GM06990 (cell line): Measurements from ENCODE around the gene TMEM94.

ENCODE experiments used
- DNase-seq: peaks from one replicate; pipeline ENCODE4 v3.0.0-alpha.2; 2011; ENCODE audit not compliant: insufficient read length; ENCODE audit errors: extremely low read depth
- H3K27me3 ChIP-seq: replicated peaks from 2 replicates; pipeline ENCODE4 v1.6.0; 2011; ENCODE audit warnings: low read length; ENCODE audit not compliant: control insufficient read depth, insufficient read depth
- H3K36me3 ChIP-seq: 2 replicates; pipeline ENCODE4 v1.5.1; 2011; ENCODE audit warnings: low read length; ENCODE audit not compliant: control insufficient read depth, insufficient read depth
- H3K4me3 ChIP-seq: replicated peaks from 2 replicates; pipeline ENCODE4 v1.5.1; 2011; ENCODE audit warnings: low read depth, mild to moderate bottlenecking, control low read depth, low read length
- CTCF ChIP-seq: IDR thresholded peaks from 2 replicates; pipeline ENCODE4 v1.5.1; 2011; ENCODE audit warnings: low read length, control low read depth, mild to moderate bottlenecking, inconsistent platforms; ENCODE audit not compliant: insufficient read depth, poor library complexity, severe bottlenecking

The TMEM94 gene

DNA sequence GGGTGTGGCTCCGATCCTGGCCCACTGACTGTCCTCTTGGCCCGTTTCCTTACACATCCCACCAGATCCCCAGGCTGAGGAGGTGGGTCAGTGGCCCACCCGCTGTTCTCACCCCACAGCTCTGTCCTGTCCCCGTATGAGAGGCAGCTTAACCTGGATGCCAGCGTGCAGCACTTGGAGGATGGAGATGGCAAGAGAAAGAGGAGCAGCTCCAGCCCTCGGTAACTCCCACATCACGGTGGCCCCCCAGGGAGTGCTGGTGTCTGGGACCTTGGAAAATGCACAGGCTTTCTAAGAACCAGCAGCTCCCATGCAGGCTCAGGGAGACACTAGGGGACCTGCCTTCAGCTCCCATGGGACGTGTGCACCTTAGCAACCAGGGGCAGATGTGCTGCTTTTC lies 64.9 kb downstream of the TMEM94 start:
- TF ChIP-seq CTCF = no peak
- Histone ChIP-seq H3K27me3 (no peaks in the 10 kb centered on the region), H3K36me3 (peaks cover 4% of the 10 kb centered on the region), H3K4me3 (no peak overlapping the region)
- no peak for DNase-seq

GRCh38 chr17:75521951-75522727 lies 65.7 kb downstream of the TMEM94 start:
- H3K4me3 ChIP-seq = no peak overlapping the region
- peaks cover 4% of the 10 kb centered on the region for H3K36me3 ChIP-seq
- DNase-seq = no peak
- TF ChIP-seq CTCF = no peak
- H3K27me3 ChIP-seq = no peaks in the 10 kb centered on the region

DNA sequence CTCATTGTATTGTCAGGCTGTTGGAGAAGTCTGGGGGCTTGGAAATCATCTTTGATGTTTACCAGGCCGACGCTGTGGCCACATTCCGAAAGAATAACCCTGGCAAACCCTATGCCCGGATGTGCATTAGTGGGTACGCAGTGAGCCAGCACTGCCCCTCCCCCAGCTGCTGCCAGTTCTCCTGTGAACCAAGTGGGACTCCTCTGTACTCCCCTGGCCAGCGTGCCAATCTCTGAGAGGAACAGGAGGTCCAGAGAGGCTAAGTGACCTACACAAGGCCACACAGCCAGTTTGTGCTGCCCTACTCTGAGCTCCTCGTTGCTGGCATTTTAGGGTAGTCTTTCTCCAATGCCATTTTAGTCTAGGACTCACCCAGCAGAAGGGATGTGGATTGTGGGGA lies 67.2 kb downstream of the TMEM94 start:
- TF ChIP-seq CTCF = no peak
- Histone ChIP-seq H3K27me3 (no peaks in the 10 kb centered on the region), H3K36me3 (peaks cover 4% of the 10 kb centered on the region), H3K4me3 (no peak overlapping the region)
- no peak for DNase-seq

DNA sequence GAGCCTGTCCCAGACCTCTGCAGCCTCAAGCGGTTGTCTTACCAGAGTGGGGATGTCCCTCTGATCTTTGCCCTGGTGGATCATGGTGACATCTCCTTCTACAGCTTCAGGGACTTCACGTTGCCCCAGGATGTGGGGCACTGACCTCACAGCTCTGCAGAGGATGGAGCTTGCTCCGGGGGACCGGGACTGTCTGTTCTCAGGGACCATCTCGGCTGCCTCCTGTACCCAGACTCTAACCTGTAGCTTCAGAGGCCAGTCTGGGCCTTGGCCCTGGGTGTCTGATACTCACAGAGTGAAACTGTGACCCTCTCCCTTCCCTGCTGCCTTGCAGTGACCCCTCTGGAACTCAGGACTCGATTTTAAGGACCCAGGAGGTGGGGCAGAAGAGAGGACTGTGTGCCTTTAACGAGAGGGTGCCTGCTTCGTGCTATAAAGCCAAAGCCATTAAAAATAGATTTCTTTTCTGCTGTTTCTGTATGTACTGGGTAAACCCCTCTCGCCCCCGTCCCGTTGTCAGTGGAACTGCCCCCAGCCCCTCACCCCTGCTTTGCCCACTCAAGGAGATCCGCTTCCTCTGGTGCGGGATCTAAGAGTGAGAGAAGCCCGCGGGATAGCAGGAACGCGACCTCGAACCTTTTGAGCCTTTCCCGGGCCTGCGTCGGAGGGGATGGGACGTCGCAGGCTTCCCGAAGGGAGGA lies 68.0 kb downstream of the TMEM94 start:
- Histone ChIP-seq H3K36me3 (peaks cover 2% of the 10 kb centered on the region), H3K27me3 (no peaks in the 10 kb centered on the region), H3K4me3 (no peak overlapping the region)
- DNase-seq = no peak
- no peak for TF ChIP-seq CTCF

DNA sequence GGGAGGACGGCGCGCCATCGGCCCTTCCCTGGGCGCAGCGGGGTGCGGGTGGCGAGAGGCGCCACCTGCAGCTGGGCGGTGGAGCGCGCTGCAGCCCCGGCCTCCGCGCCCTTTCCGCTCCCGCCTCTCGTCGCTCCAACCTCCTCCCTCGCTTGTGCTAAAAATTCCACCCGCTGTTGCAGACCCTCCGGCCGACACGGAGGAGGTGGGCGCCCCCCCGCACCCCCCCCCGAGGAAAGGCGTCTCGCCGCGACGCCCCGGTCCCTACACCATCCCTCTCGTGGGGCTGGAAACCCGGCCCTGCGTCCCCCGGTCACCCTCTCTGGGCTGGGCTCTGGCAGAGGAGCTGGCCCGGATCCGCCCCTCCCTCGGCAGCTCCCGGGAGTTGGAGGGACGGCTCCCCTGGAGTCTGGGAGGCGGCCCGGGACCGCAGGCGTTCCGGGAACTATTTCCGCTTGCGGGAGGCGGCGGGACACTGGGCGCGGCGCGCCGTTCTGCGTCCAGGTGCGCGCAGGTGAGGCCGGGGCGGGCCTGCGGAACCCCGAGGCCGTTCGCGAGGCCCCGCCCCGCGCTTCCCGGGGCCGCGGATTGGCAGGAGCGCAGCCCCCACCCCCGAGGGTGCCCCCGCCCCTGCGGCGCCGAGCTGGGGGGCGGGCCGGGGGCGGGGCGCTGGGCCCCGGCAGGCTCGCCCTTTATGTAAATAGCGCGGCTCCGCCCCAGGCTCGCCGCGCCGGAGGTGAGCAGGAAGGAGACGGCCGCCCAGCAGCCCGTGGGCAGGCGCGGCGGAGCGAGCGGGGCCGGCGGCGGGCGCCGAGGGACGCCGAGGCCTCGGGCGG lies 68.8 kb downstream of the TMEM94 start, which contains the start of gene LLGL2:
Gene LLGL2 (plus strand): TSS at position 728 of the 836 bp plus-strand sequence. CDS start 17,730 bp downstream, outside the sequence.
- Histone ChIP-seq H3K4me3 (peak within 1 kb of the TSS; percentile 66), H3K27me3 (no peaks in the 10 kb centered on the region), H3K36me3 (peaks cover 2% of the 10 kb centered on the region)
- peak; percentile 88 for DNase-seq
- peak; percentile 36 for TF ChIP-seq CTCF
